Lower leg skin (tissue), 3 donors: ENCODE data around the gene CDKL5.

ENCODE experiments used
- POLR2A ChIP-seq, 2 donors: fragments of 450-650 bp; IDR thresholded peaks; one replicate each; pipeline ENCODE4 v1.6.1; 2016 to 2017; ENCODE audit warnings: antibody characterized with exemption in 2 of 2, mild to moderate bottlenecking in 1 of 2, moderate library complexity in 1 of 2
- TF ChIP-seq, protein P1 (sequence below), 3 donors: fragments of 450-650 bp; IDR thresholded peaks; one replicate each; pipeline ENCODE4 v1.5.1; 2016; ENCODE audit warnings: antibody characterized with exemption in 3 of 3, mild to moderate bottlenecking in 3 of 3, moderate library complexity in 2 of 3

DNA sequence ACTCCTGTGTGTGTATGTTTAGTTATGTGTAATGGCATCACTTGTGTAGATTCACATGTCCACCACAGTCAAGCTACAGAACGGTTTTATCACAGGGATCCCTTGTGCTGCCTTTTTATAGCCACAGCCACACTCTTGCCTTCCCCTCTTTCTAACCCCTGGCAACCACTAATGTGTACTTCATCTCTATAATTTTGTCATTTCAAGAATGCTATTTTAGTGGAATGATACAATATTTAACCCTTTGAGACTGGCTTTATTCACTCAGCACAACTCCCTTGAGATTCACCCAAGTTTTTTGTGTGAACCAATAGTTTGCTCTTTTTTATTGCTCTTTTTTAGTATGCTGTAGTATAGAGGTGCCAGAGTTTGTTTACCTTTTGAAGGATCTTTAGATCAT is 112.1 kb downstream of the CDKL5 start:
- TF ChIP-seq, protein P1, sequence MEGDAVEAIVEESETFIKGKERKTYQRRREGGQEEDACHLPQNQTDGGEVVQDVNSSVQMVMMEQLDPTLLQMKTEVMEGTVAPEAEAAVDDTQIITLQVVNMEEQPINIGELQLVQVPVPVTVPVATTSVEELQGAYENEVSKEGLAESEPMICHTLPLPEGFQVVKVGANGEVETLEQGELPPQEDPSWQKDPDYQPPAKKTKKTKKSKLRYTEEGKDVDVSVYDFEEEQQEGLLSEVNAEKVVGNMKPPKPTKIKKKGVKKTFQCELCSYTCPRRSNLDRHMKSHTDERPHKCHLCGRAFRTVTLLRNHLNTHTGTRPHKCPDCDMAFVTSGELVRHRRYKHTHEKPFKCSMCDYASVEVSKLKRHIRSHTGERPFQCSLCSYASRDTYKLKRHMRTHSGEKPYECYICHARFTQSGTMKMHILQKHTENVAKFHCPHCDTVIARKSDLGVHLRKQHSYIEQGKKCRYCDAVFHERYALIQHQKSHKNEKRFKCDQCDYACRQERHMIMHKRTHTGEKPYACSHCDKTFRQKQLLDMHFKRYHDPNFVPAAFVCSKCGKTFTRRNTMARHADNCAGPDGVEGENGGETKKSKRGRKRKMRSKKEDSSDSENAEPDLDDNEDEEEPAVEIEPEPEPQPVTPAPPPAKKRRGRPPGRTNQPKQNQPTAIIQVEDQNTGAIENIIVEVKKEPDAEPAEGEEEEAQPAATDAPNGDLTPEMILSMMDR (IDR thresholded peaks at IDR 0.05): no peak
- TF ChIP-seq POLR2A (IDR thresholded peaks at IDR 0.05): no peak
